ENCODE measurements around the gene KDM4B. TPM values are rescaled to one million over a fixed set of nuclear protein-coding genes. Genes with fewer than 3 reads are reported as not detected.
A peak's percentile ranks its signal among the peaks of the same experiment; 100 is the strongest.

The KDM4B gene
- total RNA-seq, 1 donor from 2014 or later = 49.2 TPM

GRCh38 chr19:5133986-5134595 lies 165.2 kb downstream of the KDM4B start:
- Mint-ChIP-seq H3K4me3 (no peak overlapping the region), H3K27ac (no peak overlapping the region), H3K27me3 (peaks cover under 1% of the 10 kb centered on the region), H3K4me1 (peaks cover 10% of the 10 kb centered on the region), H3K9me3 (peaks cover 1% of the 10 kb centered on the region), H3K36me3 (ENCODE audit: low read depth) (peaks cover 24% of the 10 kb centered on the region)
- intact Hi-C loops (cut with micrococcal nuclease) = no loop called here
- DNase-seq = no peak

- peaks cover 3% of the 10 kb centered on the region for H3K27me3 Mint-ChIP-seq
- intact Hi-C loops (cut with micrococcal nuclease) = no loop called here
- H3K27ac Mint-ChIP-seq = no peak overlapping the region
- H3K4me1 Mint-ChIP-seq = peaks cover 16% of the 10 kb centered on the region
- H3K36me3 Mint-ChIP-seq (ENCODE audit: low read depth) = peaks cover 30% of the 10 kb centered on the region
- no peak overlapping the region for H3K4me3 Mint-ChIP-seq
- no peak for DNase-seq
- peaks cover 4% of the 10 kb centered on the region for H3K9me3 Mint-ChIP-seq
Measured at GRCh38 chr19:5134691-5135090, 165.8 kb downstream of the KDM4B start.

- H3K4me3 Mint-ChIP-seq = no peak overlapping the region
- H3K4me1 Mint-ChIP-seq = peaks cover 17% of the 10 kb centered on the region
- no peak for DNase-seq
- H3K9me3 Mint-ChIP-seq = peaks cover 4% of the 10 kb centered on the region
- H3K36me3 Mint-ChIP-seq (ENCODE audit: low read depth) = peaks cover 31% of the 10 kb centered on the region
- peaks cover 3% of the 10 kb centered on the region for H3K27me3 Mint-ChIP-seq
- intact Hi-C loops (cut with micrococcal nuclease) = no loop called here
- no peak overlapping the region for H3K27ac Mint-ChIP-seq
Measured at GRCh38 chr19:5136073-5136855, 167.4 kb downstream of the KDM4B start.

- peaks cover 31% of the 10 kb centered on the region for H3K36me3 Mint-ChIP-seq (ENCODE audit: low read depth)
- no peak overlapping the region for H3K27ac Mint-ChIP-seq
- DNase-seq = no peak
- intact Hi-C loops (cut with micrococcal nuclease) = no loop called here
- H3K4me1 Mint-ChIP-seq = peaks cover 17% of the 10 kb centered on the region
- H3K27me3 Mint-ChIP-seq = peaks cover 3% of the 10 kb centered on the region
- H3K9me3 Mint-ChIP-seq = peaks cover 4% of the 10 kb centered on the region
- H3K4me3 Mint-ChIP-seq = no peak overlapping the region
Measured at GRCh38 chr19:5137114-5137513, 168.2 kb downstream of the KDM4B start.

GRCh38 chr19:5137571-5138124 lies 168.7 kb downstream of the KDM4B start:
- Mint-ChIP-seq H3K4me1 (peaks cover 17% of the 10 kb centered on the region), H3K27ac (no peak overlapping the region), H3K27me3 (peaks cover 3% of the 10 kb centered on the region), H3K9me3 (peaks cover 4% of the 10 kb centered on the region), H3K36me3 (ENCODE audit: low read depth) (peaks cover 32% of the 10 kb centered on the region), H3K4me3 (no peak overlapping the region)
- DNase-seq = no peak
- intact Hi-C loops (cut with micrococcal nuclease) = no loop called here

GRCh38 chr19:5138606-5139582 lies 170.0 kb downstream of the KDM4B start:
- peak; percentile 96 for DNase-seq
- Mint-ChIP-seq H3K9me3 (peaks cover 4% of the 10 kb centered on the region), H3K27ac (peak overlapping the region; percentile 93), H3K36me3 (ENCODE audit: low read depth) (peaks cover 30% of the 10 kb centered on the region), H3K4me1 (peaks cover 19% of the 10 kb centered on the region), H3K4me3 (peak overlapping the region; percentile 79), H3K27me3 (peaks cover 3% of the 10 kb centered on the region)
- intact Hi-C loops (cut with micrococcal nuclease) = no loop called here

- peaks cover 3% of the 10 kb centered on the region for H3K27me3 Mint-ChIP-seq
- no peak for DNase-seq
- peak overlapping the region; percentile 79 for H3K4me3 Mint-ChIP-seq
- intact Hi-C loops (cut with micrococcal nuclease) = no loop called here
- peak overlapping the region; percentile 93 for H3K27ac Mint-ChIP-seq
- peaks cover 4% of the 10 kb centered on the region for H3K9me3 Mint-ChIP-seq
- H3K4me1 Mint-ChIP-seq = peaks cover 19% of the 10 kb centered on the region
- H3K36me3 Mint-ChIP-seq (ENCODE audit: low read depth) = peaks cover 30% of the 10 kb centered on the region
Measured at GRCh38 chr19:5139583-5140325, 170.8 kb downstream of the KDM4B start.

- Mint-ChIP-seq H3K4me1 (peaks cover 19% of the 10 kb centered on the region), H3K36me3 (ENCODE audit: low read depth) (peaks cover 32% of the 10 kb centered on the region), H3K27ac (no peak overlapping the region), H3K4me3 (no peak overlapping the region), H3K9me3 (peaks cover 4% of the 10 kb centered on the region), H3K27me3 (peaks cover 3% of the 10 kb centered on the region)
- intact Hi-C loops (cut with micrococcal nuclease) = no loop called here
- DNase-seq = no peak
Measured at GRCh38 chr19:5141129-5141849, 172.4 kb downstream of the KDM4B start.

GRCh38 chr19:5141850-5142724 lies 173.2 kb downstream of the KDM4B start:
- Mint-ChIP-seq H3K9me3 (peaks cover 4% of the 10 kb centered on the region), H3K36me3 (ENCODE audit: low read depth) (peaks cover 33% of the 10 kb centered on the region)

GRCh38 chr19:5142725-5143097 lies 173.8 kb downstream of the KDM4B start:
- Mint-ChIP-seq H3K27ac (no peak overlapping the region), H3K9me3 (peaks cover 4% of the 10 kb centered on the region), H3K36me3 (ENCODE audit: low read depth) (peaks cover 31% of the 10 kb centered on the region), H3K4me1 (peaks cover 19% of the 10 kb centered on the region), H3K27me3 (peaks cover 3% of the 10 kb centered on the region), H3K4me3 (no peak overlapping the region)
- intact Hi-C loops (cut with micrococcal nuclease) = no loop called here
- DNase-seq = no peak

More at GRCh38 chr19:5141850-5142724, 173.2 kb downstream of the KDM4B start:
- intact Hi-C loops (cut with micrococcal nuclease) = no loop called here
- Mint-ChIP-seq H3K27ac (no peak overlapping the region), H3K27me3 (peaks cover 3% of the 10 kb centered on the region), H3K4me3 (no peak overlapping the region), H3K4me1 (peaks cover 19% of the 10 kb centered on the region)
- no peak for DNase-seq

- Mint-ChIP-seq H3K4me1 (peaks cover 13% of the 10 kb centered on the region), H3K27ac (peak overlapping the region; percentile 48), H3K4me3 (no peak overlapping the region), H3K36me3 (ENCODE audit: low read depth) (peaks cover 25% of the 10 kb centered on the region), H3K27me3 (peaks cover 3% of the 10 kb centered on the region), H3K9me3 (peaks cover 4% of the 10 kb centered on the region)
- intact Hi-C loops (cut with micrococcal nuclease) = no loop called here
- no peak for DNase-seq
Measured at GRCh38 chr19:5143471-5144411, 174.8 kb downstream of the KDM4B start.
